Spleen (tissue), 11 donors: Measurements from ENCODE around the gene TTC7B. TPM values are rescaled to one million over a fixed set of nuclear protein-coding genes. Genes with fewer than 3 reads are reported as not detected.

Source experiments
- DNase-seq: peaks from one replicate; pipeline ENCODE4 v3.0.0-alpha.2; 2020
- H3K27ac ChIP-seq, 8 donors: fragments of 200-600 bp; sonication (generic) in 7 of 8; 1 replicate in 4 of 8; 2 replicates in 4 of 8; pipeline versions ENCODE4 v1.5.0 to v1.8.0; 2016 to 2021; ENCODE audit warnings: inconsistent platforms in 4 of 8, mild to moderate bottlenecking in 4 of 8, moderate library complexity in 1 of 8
- H3K27me3 ChIP-seq, 7 donors: fragments of 200-600 bp; sonication (generic) in 6 of 7; replicated peaks in 1 of 7; 1 replicate in 4 of 7; 2 replicates in 3 of 7; pipeline versions ENCODE4 v1.5.0 to v1.8.0; 2016 to 2021; ENCODE audit warnings: inconsistent platforms in 3 of 7, mild to moderate bottlenecking in 1 of 7
- H3K36me3 ChIP-seq, 6 donors: fragments of 200-600 bp; sonication (generic) in 5 of 6; 1 replicate in 4 of 6; 2 replicates in 2 of 6; pipeline versions ENCODE4 v1.5.0 to v1.8.0; 2016 to 2021; ENCODE audit warnings: inconsistent platforms in 2 of 6
- H3K4me1 ChIP-seq, 6 donors: fragments of 200-600 bp; sonication (generic) in 5 of 6; 1 replicate in 3 of 6; 2 replicates in 3 of 6; pipeline versions ENCODE4 v1.5.0 to v1.8.0; 2016 to 2021; ENCODE audit warnings: inconsistent platforms in 3 of 6
- H3K4me3 ChIP-seq, 8 donors: fragments of 200-600 bp; sonication (generic) in 7 of 8; 1 replicate in 4 of 8; 2 replicates in 4 of 8; pipeline versions ENCODE4 v1.5.0 to v1.8.0; 2016 to 2021; ENCODE audit warnings: inconsistent platforms in 4 of 8, mild to moderate bottlenecking in 4 of 8, moderate library complexity in 2 of 8
- H3K9me3 ChIP-seq, 8 donors: fragments of 200-600 bp; sonication (generic) in 7 of 8; 1 replicate in 4 of 8; 2 replicates in 4 of 8; pipeline versions ENCODE4 v1.5.0 to v1.8.0; 2016 to 2021; ENCODE audit warnings: inconsistent platforms in 4 of 8
- CTCF ChIP-seq, 11 experiments: fragments of 200-600 bp in 7 of 11; fragments of 450-650 bp in 4 of 11; sonication (generic) in 4 of 11; IDR thresholded peaks in 8 of 11; conservative IDR thresholded peaks in 3 of 11; 1 replicate in 7 of 11; 2 replicates in 4 of 11; pipeline versions ENCODE4 v1.4.0 to v1.8.0; 2016 to 2021; ENCODE audit warnings: antibody characterized with exemption in 11 of 11, inconsistent platforms in 4 of 11, mild to moderate bottlenecking in 1 of 11
- POLR2A ChIP-seq, 3 donors: fragments of 450-650 bp; IDR thresholded peaks; one replicate each; pipeline ENCODE4 v1.5.1; 2017; ENCODE audit warnings: antibody characterized with exemption in 3 of 3, mild to moderate bottlenecking in 1 of 3
- POLR2AphosphoS5 ChIP-seq, 3 donors: sonication (generic); formaldehyde crosslinking; IDR thresholded peaks; one replicate each; pipeline ENCODE4 v1.5.1; 2017; ENCODE audit warnings: antibody characterized with exemption in 3 of 3
- WGBS, 5 donors: extraction: QIAGEN DNeasy Blood & Tissue Kit in 3 of 5; methylation state at CpG; one replicate each; pipeline versions ENCODE4 v1.1.5 to v1.1.7; 2013 to 2018; 5-methylcytosine and 5-hydroxymethylcytosine counted together
- intact Hi-C: fragments of 100-400 bp; cut with DNase I; formaldehyde crosslinking; loops from one replicate; pipeline ENCODE4 v1.15.0; 2023; ENCODE audit warnings: low total_unique reads
- polyA plus RNA-seq, 3 donors: library from polyadenylated mRNA; stranded (reverse); fragments of 200-250 nt; gene quantifications; one replicate each; pipeline ENCODE4 v1.2.1, GENCODE V29; 2013
- total RNA-seq, 7 donors: library from RNA; depleted of rRNA in 3 of 7; stranded (reverse); fragments of >200 nt in 3 of 7; fragmentation: NEBNext Ultra II Directional in 4 of 7; extraction: Animal tissue kit (Norgen Biotek cat#: 25700) in 4 of 7; gene quantifications; one replicate each; pipeline versions ENCODE4 v1.1.0 to v1.2.1, GENCODE V29; 2016 to 2021
- donor health status: healthy with polysubstance abuse.
- donor health status: DM: no; HTN: no; CAD: no; lungs with moderate emphysema.
- donor health status: DM: no; HTN: no; CAD: no.
- donor health status: Bipolar disorder and iron deficiency.
- donor health status: healthy.
- donor health status: DM: no; HTN: no; CAD: no.
- donor health status: DM: yes; HTN: yes; CAD: no.

TTC7B gene
- total and polyA plus RNA-seq, 10 donors, result 6.6 to 98.4 (median 62.6) TPM

GRCh38 chr14:90614696-90615516 is 201.3 kb downstream of the TTC7B start:
- peaks cover 0 to 9% (median 0%) of the 10 kb centered on the region in 6 donors for H3K4me1 ChIP-seq
- no peaks in the 10 kb centered on the region for H3K27me3 ChIP-seq
- DNase-seq, result no peak
- peaks cover 0 to 24% (median 0%) of the 10 kb centered on the region in 6 donors for H3K36me3 ChIP-seq
- no peak overlapping the region for H3K27ac ChIP-seq
- TF ChIP-seq POLR2A (IDR thresholded peaks at IDR 0.05), result no peak
- TF ChIP-seq CTCF (IDR thresholded peaks at IDR 0.05 in 8 of 11, conservative IDR thresholded peaks at IDR 0.05 in 3 of 11), result no peak
- TF ChIP-seq POLR2AphosphoS5 (IDR thresholded peaks at IDR 0.05), result no peak
- intact Hi-C loops, result no loop called here
- WGBS, 5 donors, result 78 to 90% (median 90%) methylated on average over 10 of the region's 10 CpGs
- no peaks in the 10 kb centered on the region for H3K9me3 ChIP-seq
- H3K4me3 ChIP-seq, result no peak overlapping the region

GRCh38 chr14:90613997-90614396 is 202.2 kb downstream of the TTC7B start:
- H3K9me3 ChIP-seq, result no peaks in the 10 kb centered on the region
- intact Hi-C loops, result no loop called here
- H3K27ac ChIP-seq, result no peak overlapping the region
- H3K36me3 ChIP-seq, result peaks cover 0 to 22% (median 0%) of the 10 kb centered on the region in 6 donors
- H3K27me3 ChIP-seq, result no peaks in the 10 kb centered on the region
- DNase-seq, result no peak
- WGBS, 5 donors, result 85 to 93% (median 91%) methylated on average over 3 to 4 of the region's 4 CpGs
- H3K4me3 ChIP-seq, result no peak overlapping the region
- no peak for TF ChIP-seq POLR2AphosphoS5 (IDR thresholded peaks at IDR 0.05)
- TF ChIP-seq CTCF (IDR thresholded peaks at IDR 0.05 in 8 of 11, conservative IDR thresholded peaks at IDR 0.05 in 3 of 11), result no peak
- TF ChIP-seq POLR2A (IDR thresholded peaks at IDR 0.05), result no peak
- peaks cover 0 to 11% (median 0%) of the 10 kb centered on the region in 6 donors for H3K4me1 ChIP-seq

GRCh38 chr14:90613453-90613852 is 202.8 kb downstream of the TTC7B start:
- H3K4me3 ChIP-seq, result no peak overlapping the region
- DNase-seq, result no peak
- peaks cover 0 to 24% (median 0%) of the 10 kb centered on the region in 6 donors for H3K36me3 ChIP-seq
- H3K27ac ChIP-seq, result no peak overlapping the region
- H3K9me3 ChIP-seq, result no peaks in the 10 kb centered on the region
- H3K4me1 ChIP-seq, result peaks cover 0 to 17% (median 0%) of the 10 kb centered on the region in 6 donors
- intact Hi-C loops, result no loop called here
- TF ChIP-seq POLR2AphosphoS5 (IDR thresholded peaks at IDR 0.05) (no peak), POLR2A (IDR thresholded peaks at IDR 0.05) (no peak), CTCF (IDR thresholded peaks at IDR 0.05 in 8 of 11, conservative IDR thresholded peaks at IDR 0.05 in 3 of 11) (no peak)
- no peaks in the 10 kb centered on the region for H3K27me3 ChIP-seq
- whole genome bisulfite sequencing, 5 donors, result 73 to 93% (median 82%) methylated on average over 3 of the region's 3 CpGs

- no peak for DNase-seq
- Histone ChIP-seq H3K4me1 (peaks cover 0 to 17% (median 0%) of the 10 kb centered on the region in 6 donors), H3K4me3 (no peak overlapping the region), H3K36me3 (peaks cover 0 to 24% (median 0%) of the 10 kb centered on the region in 6 donors), H3K27me3 (no peaks in the 10 kb centered on the region), H3K27ac (no peak overlapping the region), H3K9me3 (no peaks in the 10 kb centered on the region)
- intact Hi-C loops, result no loop called here
- TF ChIP-seq POLR2A (IDR thresholded peaks at IDR 0.05) (no peak), POLR2AphosphoS5 (IDR thresholded peaks at IDR 0.05) (no peak), CTCF (IDR thresholded peaks at IDR 0.05 in 8 of 11, conservative IDR thresholded peaks at IDR 0.05 in 3 of 11) (no peak)
- 82 to 91% (median 87%) methylated on average over 3 of the region's 3 CpGs for WGBS, 5 donors
Measured at GRCh38 chr14:90612801-90613200, 203.4 kb downstream of the TTC7B start.
